Measurements from ENCODE around the gene PTCD1.

Gene PTCD1

DNA sequence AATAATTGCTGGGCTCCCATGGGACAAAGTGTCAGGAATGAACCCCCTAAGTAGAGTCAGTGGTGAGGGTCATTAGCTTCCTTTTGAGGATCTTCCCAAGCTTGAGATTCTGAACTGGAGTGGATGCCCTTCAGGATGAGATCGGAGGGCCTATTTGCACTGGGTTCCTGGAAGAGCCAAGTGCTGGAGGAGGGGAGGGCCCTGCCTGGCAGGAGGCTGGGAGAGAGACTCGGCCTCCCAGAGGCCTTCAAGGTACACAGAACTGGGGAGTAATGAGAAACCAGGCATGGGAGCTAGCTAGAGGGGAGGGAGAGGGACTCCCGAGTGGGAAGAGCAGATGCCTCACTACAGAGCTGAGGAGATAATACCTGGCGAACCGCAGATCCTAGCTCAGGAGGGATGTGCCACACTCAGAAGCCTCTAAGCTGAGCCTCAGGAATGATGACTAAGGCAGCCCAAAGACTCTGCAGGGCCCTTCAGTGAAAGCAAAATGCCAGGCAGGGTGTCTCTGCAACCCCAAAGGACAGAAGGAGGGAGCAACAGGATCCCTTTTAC lies 39.6 kb downstream of the PTCD1 start:
- TF ChIP-seq, protein P1, sequence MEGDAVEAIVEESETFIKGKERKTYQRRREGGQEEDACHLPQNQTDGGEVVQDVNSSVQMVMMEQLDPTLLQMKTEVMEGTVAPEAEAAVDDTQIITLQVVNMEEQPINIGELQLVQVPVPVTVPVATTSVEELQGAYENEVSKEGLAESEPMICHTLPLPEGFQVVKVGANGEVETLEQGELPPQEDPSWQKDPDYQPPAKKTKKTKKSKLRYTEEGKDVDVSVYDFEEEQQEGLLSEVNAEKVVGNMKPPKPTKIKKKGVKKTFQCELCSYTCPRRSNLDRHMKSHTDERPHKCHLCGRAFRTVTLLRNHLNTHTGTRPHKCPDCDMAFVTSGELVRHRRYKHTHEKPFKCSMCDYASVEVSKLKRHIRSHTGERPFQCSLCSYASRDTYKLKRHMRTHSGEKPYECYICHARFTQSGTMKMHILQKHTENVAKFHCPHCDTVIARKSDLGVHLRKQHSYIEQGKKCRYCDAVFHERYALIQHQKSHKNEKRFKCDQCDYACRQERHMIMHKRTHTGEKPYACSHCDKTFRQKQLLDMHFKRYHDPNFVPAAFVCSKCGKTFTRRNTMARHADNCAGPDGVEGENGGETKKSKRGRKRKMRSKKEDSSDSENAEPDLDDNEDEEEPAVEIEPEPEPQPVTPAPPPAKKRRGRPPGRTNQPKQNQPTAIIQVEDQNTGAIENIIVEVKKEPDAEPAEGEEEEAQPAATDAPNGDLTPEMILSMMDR (IDR thresholded peaks at IDR 0.05; ENCODE audit: control insufficient read depth, insufficient read depth, low read depth, low read length, missing control alignments), result no peak
- no peak for DNase-seq (ENCODE audit: low read depth)
- H3K4me3 ChIP-seq (ENCODE audit: control insufficient read depth, low read depth, low read length), result no peak overlapping the region

- no peak overlapping the region for H3K4me3 ChIP-seq (ENCODE audit: control insufficient read depth, low read depth, low read length)
- TF ChIP-seq, protein P1 (IDR thresholded peaks at IDR 0.05; ENCODE audit: control insufficient read depth, insufficient read depth, low read depth, low read length, missing control alignments), result no peak
- DNase-seq (ENCODE audit: low read depth), result no peak
These were observed 41.2 kb downstream of the PTCD1 start for GRCh38 chr7:99397297-99397983.

DNA sequence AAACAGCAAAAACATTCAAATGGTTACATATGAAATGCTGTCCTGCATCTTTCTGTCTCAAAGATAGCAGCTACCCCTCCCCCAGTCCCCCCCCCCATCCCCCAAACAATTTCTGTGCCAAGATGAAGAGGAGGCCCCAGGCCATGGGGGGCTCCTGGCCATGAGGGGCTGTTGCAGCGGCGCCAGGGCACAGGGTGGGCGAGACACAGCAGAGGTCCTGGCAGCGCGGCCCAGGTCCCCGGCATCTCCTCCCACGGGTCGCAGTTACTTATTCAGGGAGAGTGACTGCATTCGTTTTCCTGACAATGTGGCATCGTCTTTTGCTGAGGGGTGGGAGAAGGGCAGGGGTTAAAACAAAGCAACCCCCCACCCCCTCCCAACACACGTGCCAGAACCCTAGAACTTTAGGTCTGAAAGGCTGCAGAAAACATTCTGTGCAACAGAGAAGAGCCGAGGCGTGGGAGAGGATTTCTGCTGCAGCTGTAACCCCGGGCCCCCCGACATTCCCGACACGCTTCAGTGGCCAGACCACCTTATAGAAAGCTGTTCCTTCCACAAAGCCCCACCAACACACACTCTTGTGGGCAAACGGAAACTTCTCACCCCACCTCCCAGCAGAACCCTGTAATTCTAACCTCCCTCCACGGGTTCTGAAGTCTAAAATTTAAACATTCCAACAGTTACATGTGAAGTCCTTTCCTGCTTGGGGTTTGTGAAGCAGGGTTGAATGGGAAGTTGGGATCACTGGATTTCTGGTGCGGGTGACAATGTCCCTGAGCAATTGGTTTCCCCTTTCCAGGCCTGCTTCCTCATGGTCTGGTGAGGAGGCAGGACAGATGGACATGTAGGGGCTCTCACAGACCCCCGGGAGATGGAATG lies 41.9 kb downstream of the PTCD1 start:
- no peak overlapping the region for H3K4me3 ChIP-seq (ENCODE audit: control insufficient read depth, low read depth, low read length)
- no peak for DNase-seq (ENCODE audit: low read depth)

DNA sequence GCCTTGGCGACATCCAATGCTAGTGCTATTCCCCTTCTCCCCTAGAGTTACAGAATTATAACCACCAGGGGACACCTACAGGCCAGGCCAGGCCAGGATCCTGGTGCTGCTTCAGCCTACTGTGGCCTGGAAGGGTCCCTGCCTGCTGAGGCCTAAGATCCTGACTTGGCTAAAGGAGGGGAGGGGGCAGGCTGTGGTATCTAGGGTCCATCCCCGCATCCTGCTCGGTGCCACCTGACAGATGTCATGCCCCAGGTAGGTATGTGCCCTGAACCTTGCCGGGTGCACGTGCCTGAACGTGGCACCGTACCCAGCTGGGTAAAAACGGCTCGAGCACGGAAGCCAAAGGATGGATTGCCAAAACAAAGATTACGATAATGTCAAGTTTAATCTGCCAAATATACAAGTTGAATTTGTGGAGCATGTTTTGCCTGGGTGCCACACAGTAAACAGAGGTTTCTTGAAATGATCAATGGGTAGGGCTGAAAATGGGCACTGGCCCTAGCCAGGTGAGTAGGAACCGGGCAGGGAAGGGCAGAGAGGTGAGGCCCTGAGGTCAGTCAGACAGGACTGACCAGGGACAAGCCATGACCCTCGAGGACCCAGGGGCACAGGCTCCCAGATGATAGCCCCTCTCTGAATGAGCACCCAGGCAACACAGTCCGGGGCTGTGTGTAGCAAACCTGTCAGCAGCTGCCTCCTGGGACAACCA lies 42.8 kb downstream of the PTCD1 start:
- H3K4me3 ChIP-seq (ENCODE audit: control insufficient read depth, low read depth, low read length), result no peak overlapping the region
- no peak for DNase-seq (ENCODE audit: low read depth)
- TF ChIP-seq, protein P1 (IDR thresholded peaks at IDR 0.05; ENCODE audit: control insufficient read depth, insufficient read depth, low read depth, low read length, missing control alignments), result no peak

More for the DNA sequence above, 41.9 kb downstream of the PTCD1 start:
- TF ChIP-seq, protein P1 (IDR thresholded peaks at IDR 0.05; ENCODE audit: control insufficient read depth, insufficient read depth, low read depth, low read length, missing control alignments), result no peak

- H3K4me3 ChIP-seq (ENCODE audit: control insufficient read depth, low read depth, low read length), result no peak overlapping the region
- no peak for DNase-seq (ENCODE audit: low read depth)
- TF ChIP-seq, protein P1 (IDR thresholded peaks at IDR 0.05; ENCODE audit: control insufficient read depth, insufficient read depth, low read depth, low read length, missing control alignments), result no peak
These were observed 44.5 kb downstream of the PTCD1 start for GRCh38 chr7:99394188-99394502.

All from AG09309 (cell line).